Measurements from ENCODE around the gene RNF220. TPM values are rescaled to one million over a fixed set of nuclear protein-coding genes. Genes with fewer than 3 reads are reported as not detected.
"Not testable (repeated sequence)": the region's sequence is repeated elsewhere in the genome, so short reads cannot be mapped to it uniquely, and the experiment has no call there.

Gene RNF220
- total and polyA plus RNA-seq, 12 donors = 41.8 to 82.5 (median 58.0) TPM

DNA sequence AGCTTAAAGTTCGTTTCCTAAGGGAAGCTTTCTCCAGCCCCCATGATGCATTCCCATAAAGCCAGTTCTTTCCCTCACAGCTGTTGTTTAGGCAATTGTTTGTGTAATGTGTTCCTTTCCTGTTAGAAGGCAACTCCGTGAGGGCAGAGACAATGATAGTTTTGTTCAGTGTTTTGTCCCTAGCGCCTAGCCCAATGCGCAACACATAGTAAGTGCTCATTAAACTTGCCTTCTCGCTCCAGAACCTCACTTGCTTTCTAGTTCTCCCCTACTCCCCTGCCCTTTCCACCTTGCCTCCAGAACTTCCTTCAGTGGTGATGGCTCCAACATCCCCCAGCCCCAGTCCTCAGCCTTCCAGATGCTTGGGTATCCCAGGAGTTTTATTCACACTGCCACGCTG, 153.8 kb downstream of the RNF220 start:
- intact Hi-C loops (cut with DNase I) = no loop called here
- no peaks in the 10 kb centered on the region for H3K4me1 ChIP-seq
- H3K27me3 ChIP-seq = peaks cover 0 to 43% (median 24%) of the 10 kb centered on the region in 7 donors
- TF ChIP-seq CTCF (IDR thresholded peaks at IDR 0.05) = no peak
- ATAC-seq (no peak), DNase-seq (no peak)
- no peaks in the 10 kb centered on the region for H3K9me3 ChIP-seq
- H3K27ac ChIP-seq = no peak overlapping the region
- H3K36me3 ChIP-seq = no peaks in the 10 kb centered on the region
- H3K4me3 ChIP-seq = no peak overlapping the region
- 74% methylated on average over 6 of the region's 6 CpGs for WGBS, 2 donors

DNA sequence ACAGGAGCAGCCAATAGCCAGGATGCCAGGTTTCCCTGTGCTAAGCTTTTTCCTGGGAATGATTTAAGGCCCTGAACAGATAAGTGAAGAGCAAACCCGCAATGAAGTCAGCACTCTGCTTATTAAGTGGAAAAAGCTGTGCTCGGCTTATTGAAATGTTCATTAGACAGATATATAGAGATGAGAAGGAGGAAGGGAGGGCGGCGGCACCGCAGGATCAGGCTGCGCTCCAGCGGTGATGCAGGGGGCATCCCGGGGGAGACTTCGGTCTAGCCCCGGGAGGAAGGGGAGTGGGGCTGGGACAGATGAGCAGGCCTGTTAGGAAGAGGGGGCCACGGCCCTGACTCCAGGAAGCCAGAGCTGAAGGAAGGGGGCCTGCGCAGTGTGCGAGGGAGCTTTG, 154.3 kb downstream of the RNF220 start:
- Histone ChIP-seq H3K36me3 (no peaks in the 10 kb centered on the region), H3K27me3 (peaks cover 0 to 43% (median 28%) of the 10 kb centered on the region in 7 donors), H3K9me3 (no peaks in the 10 kb centered on the region), H3K27ac (no peak overlapping the region), H3K4me3 (no peak overlapping the region), H3K4me1 (no peaks in the 10 kb centered on the region)
- ATAC-seq (no peak), DNase-seq (no peak)
- 57 to 62% methylated on average over 13 of the region's 13 CpGs for WGBS, 2 donors
- intact Hi-C loops (cut with DNase I) = no loop called here
- TF ChIP-seq CTCF (IDR thresholded peaks at IDR 0.05) = no peak

- DNase-seq = no peak
- H3K4me3 ChIP-seq = no peak overlapping the region
- ATAC-seq = no peak
- peaks cover 0 to 46% (median 30%) of the 10 kb centered on the region in 7 donors for H3K27me3 ChIP-seq
- no peaks in the 10 kb centered on the region for H3K4me1 ChIP-seq
- H3K36me3 ChIP-seq = no peaks in the 10 kb centered on the region
- 75 to 78% methylated on average over 6 of the region's 6 CpGs for WGBS, 2 donors
- H3K27ac ChIP-seq = no peak overlapping the region
- intact Hi-C loops (cut with DNase I) = no loop called here
- H3K9me3 ChIP-seq = no peaks in the 10 kb centered on the region
- TF ChIP-seq CTCF (IDR thresholded peaks at IDR 0.05) = no peak
Measured at GRCh38 chr1:44559913-44560312, 154.9 kb downstream of the RNF220 start.

DNA sequence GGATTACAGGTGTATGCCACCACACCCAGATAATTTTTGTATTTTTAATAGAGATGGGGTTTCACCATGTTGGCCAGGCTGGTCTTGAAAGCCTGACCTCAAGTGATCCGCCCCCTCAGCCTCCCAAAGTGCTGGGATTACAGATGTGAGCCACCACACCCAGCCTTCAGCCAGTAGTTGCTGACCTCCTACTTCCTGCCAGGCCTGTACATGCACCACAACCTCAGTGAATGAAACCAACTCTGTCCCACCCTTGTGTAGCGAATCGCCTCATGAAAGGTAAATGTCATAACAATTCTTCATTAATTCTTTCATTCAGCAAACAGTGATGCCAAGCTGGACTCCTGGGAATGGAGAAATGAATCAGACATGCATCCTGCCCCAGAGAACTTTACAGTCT, 155.6 kb downstream of the RNF220 start:
- DNase-seq; ATAC-seq; H3K27ac ChIP-seq; H3K4me3 ChIP-seq; intact Hi-C loops (cut with DNase I); H3K36me3 ChIP-seq; H3K4me1 ChIP-seq; H3K9me3 ChIP-seq: not testable (repeated sequence)
- H3K27me3 ChIP-seq = peaks cover 0 to 52% (median 30%) of the 10 kb centered on the region in 7 donors
- WGBS, 2 donors = 91 to 95% methylated on average over 3 of the region's 3 CpGs

GRCh38 chr1:44565259-44565750, 160.2 kb downstream of the RNF220 start:
- no peak for TF ChIP-seq CTCF (IDR thresholded peaks at IDR 0.05)
- 68% methylated on average over 5 of the region's 5 CpGs for WGBS, 2 donors
- intact Hi-C loops (cut with DNase I) = no loop called here

More at GRCh38 chr1:44565259-44565750, 160.2 kb downstream of the RNF220 start:
- DNase-seq (no peak), ATAC-seq (no peak)
- peaks cover 0 to 53% (median 19%) of the 10 kb centered on the region in 7 donors for H3K27me3 ChIP-seq
- no peaks in the 10 kb centered on the region for H3K36me3 ChIP-seq
- H3K27ac ChIP-seq = no peak overlapping the region
- H3K4me1 ChIP-seq = no peaks in the 10 kb centered on the region
- H3K4me3 ChIP-seq = no peak overlapping the region
- no peaks in the 10 kb centered on the region for H3K9me3 ChIP-seq

Measured in heart right ventricle (tissue), 16 donors.